GM12892 (cell line): ENCODE results near the gene CORO7.

Source experiments
- DNase-seq: peaks from one replicate; pipeline ENCODE4 v3.0.0; 2011; ENCODE audit not compliant: insufficient read length
- FAIRE-seq: peaks from 2 replicates; lab custom pipeline; 2011; peaks lifted over from hg19 to GRCh38; lab: Jason Lieb, UNC
- POLR2A ChIP-seq: IDR thresholded peaks from 2 replicates; pipeline ENCODE4 v1.6.1; 2011; ENCODE audit warnings: low read depth, low read length, control low read depth
- POLR2AphosphoS5 ChIP-seq: IDR thresholded peaks from 2 replicates; pipeline ENCODE4 v1.6.1; 2011; ENCODE audit warnings: low read depth, low read length, control low read depth
- TAF1 ChIP-seq: IDR thresholded peaks from 2 replicates; pipeline ENCODE4 v1.6.1; 2011; ENCODE audit warnings: low read depth, mild to moderate bottlenecking, control low read depth, low read length, borderline replicate concordance

The CORO7 gene

DNA sequence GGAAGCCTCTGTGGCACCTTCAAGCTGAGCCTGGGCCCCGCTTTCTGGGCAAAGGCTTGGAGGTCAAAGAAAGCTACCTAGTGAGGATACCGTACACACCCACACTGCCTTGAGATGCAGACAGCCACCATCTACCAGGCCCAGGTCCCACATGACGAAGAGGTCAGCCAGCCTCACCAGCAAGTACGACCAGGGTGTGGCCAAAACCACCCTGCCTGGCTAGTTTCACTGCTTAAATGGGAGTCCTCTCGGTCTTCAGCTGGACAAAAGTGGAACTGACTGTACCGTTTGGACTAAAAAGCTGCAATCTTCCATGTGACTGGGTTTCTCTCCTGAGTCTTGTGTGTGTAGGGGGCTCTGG is 23.2 kb downstream of the CORO7 start:
- FAIRE-seq (no peak), DNase-seq (no peak)
- TF ChIP-seq TAF1 (no peak), POLR2A (no peak), POLR2AphosphoS5 (no peak)

DNA sequence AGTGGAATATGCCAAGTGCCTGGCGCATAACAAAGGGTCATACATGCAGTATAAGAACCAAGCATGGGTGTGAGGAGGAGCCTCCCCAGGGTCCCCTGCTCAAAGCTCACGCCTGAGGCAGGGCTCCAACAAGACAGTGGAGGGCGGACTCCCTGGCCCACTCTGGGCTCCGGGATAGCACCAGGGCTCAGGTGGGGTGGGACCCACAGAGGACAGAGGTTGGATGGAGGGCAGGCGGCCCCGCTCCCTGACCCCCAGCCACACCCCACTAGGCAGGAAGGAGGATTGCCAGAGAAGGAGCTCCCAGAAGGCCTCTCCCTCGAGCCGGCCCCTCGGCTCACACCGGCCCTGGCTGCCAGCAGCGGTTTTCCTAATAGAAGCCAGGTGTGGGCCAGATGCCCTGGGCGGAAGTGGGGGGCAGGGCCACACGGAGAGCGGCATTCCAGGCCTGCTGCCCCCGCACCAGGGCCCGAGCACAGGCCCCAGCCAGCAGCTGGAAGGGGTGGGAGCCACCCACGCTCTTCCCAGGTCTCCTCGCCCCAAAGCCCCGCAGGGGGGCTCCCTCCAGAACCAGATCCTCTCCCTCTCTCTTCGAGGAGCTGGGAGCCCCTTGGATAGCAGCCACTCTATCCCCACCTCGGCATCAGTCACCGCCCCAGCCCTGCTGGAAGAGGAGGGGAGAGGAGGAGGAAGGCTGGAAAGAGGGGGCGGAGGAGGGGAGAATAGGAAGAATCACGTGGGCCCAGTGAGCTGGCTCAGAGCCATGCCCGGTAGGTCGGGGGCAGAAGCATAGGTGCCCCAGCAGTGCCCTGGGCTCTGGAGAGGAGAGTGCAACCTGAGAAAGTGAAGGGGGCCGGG is 23.8 kb downstream of the CORO7 start:
- FAIRE-seq (no peak), DNase-seq (no peak)

GRCh38 chr16:4391631-4392381 is 24.6 kb downstream of the CORO7 start:
- DNase-seq, result no peak
- no peak for TF ChIP-seq POLR2AphosphoS5
- TF ChIP-seq POLR2A, result no peak
- TF ChIP-seq TAF1, result no peak
- FAIRE-seq, result no peak

More for the DNA sequence above, 23.8 kb downstream of the CORO7 start:
- TF ChIP-seq POLR2AphosphoS5 (no peak), POLR2A (no peak), TAF1 (no peak)

DNA sequence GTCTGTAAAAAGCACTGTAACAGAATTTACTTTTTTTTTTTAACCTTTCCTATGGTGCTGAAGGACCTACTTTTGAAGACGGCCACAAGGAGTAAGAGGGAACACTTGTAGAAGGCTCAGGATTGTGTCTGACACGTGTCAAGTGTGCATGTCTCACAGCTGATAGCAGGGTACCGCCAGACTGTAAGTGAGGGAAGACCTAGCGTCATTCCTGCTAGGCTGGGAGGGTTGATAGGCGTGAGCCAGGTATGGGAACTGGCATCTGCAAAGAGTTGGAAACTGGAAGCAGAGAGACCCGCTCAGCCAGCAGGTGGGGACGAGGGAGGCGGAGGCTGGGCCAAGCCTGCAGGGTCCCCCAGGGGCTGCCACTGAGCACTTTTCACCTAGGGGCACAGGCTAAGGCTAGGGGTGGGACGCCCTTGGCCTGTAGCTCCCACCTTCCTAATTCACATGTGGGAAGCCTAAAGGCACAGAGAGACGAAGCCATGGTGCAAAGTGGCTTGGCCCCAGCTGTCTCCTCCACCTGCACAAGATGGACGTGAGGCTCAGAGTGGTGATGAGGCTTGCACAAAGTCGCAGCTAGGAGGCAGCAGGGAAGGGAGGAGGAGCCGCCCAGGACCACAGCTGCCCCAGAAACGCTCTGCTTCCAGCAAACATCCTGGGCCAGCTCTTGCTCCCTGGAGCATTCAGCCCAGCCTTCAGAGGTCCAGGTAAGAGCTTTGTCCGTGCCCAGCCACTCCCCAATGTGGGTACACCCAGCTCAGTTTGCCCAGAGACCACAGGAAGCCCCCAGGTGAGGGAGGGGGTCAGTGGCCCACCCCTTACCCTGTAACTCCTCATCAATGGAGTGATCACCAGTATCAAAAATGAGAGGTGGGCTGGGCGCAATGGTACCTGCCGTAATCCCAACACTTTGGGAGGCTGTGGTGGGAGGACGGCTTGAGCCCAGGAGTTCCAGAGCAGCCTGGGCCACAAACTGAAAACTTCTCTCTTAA is 25.8 kb downstream of the CORO7 start:
- TF ChIP-seq TAF1, result no peak
- TF ChIP-seq POLR2AphosphoS5, result no peak
- no peak for TF ChIP-seq POLR2A
- FAIRE-seq (no peak), DNase-seq (no peak)

- FAIRE-seq (no peak), DNase-seq (no peak)
- no peak for TF ChIP-seq POLR2AphosphoS5
- no peak for TF ChIP-seq POLR2A
- no peak for TF ChIP-seq TAF1
Observed at GRCh38 chr16:4389051-4389955, 27.1 kb downstream of the CORO7 start.

DNA sequence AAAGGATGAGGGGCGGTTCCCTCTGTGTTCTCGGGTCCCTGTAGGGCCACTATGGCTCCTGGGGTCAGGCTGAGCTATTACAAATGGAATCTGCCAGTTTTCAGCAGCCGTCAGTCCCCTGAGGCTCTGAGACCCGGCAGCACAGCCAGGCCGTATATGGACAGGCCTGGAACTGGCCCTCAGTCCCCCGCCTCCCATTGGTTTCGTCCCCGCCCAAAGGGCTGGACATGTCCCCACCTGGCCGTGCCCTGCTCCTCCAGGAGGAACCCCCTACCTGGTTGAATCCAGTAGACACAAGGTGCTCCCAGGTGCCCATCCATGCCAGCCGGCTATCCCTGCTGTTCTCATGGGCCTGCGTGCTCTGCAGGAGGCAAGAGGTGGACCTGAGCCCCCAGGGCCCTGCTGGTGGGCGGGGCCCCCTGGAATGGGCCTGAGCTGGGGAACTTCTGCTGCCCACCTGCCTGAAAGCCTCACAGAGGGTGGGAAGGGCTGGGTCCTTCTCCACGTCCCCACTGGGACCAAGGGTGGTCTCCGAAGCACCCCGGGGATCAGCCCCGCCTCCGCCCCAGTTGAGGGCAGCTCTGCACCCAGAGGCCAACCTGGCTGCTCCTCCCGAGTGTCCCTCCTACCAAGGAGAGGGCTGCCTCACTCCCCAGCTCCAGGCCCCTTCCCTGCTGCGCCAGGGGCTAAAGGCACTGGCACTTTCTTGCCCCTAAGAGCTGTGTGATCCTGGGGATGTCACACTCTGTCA is 27.9 kb downstream of the CORO7 start:
- FAIRE-seq, result no peak
- no peak for TF ChIP-seq POLR2AphosphoS5
- no peak for TF ChIP-seq POLR2A
- TF ChIP-seq TAF1, result no peak
- DNase-seq, result no peak

DNA sequence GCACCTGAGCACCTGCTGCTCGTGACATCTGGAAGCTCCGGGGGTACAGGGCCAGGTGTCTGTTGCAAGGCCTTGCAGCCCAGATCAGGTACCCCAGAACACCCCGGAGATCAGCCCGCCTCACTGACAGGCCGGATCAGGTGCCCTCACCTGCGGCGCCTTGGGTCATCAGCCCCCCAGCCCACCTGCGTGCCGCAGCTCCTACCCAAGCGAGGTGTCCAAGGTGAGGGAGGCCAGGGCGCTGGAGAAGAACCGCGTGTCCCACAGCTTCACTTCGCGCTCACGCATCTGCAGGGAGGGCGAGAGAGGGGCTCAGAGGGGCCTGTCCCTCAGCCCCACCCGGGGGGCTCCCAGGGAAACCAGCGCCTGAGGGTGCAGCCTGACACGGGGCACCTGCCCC is 28.6 kb downstream of the CORO7 start:
- DNase-seq, result no peak
- TF ChIP-seq POLR2AphosphoS5 (no peak), TAF1 (no peak), POLR2A (no peak)
- no peak for FAIRE-seq

GRCh38 chr16:4386951-4387565 is 29.3 kb downstream of the CORO7 start:
- FAIRE-seq, result no peak
- TF ChIP-seq POLR2A (no peak), POLR2AphosphoS5 (no peak), TAF1 (no peak)
- DNase-seq, result no peak

DNA sequence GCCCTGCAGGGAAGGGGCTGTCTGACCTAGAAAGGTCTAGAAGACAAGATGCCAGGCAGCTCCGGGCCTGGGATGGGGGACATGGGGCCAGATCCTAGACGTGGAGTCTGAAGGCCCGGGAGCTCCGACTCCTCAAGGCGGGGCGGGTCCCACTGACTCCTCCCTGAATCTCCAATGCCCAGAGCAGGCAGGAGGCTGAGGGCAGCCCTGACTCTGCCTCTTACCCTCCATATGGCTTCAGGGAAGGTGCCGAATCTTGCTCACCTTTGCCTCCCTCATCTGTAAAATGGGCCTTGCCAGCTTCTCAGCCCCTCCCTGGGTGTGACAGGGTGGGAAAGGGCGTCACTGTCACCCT is 30.0 kb downstream of the CORO7 start:
- DNase-seq (no peak), FAIRE-seq (no peak)
- TF ChIP-seq POLR2AphosphoS5 (no peak; the same call in 1 of the 2 replicates), TAF1 (no peak), POLR2A (no peak)
